Neuronal stem cell (in vitro differentiated cells): ENCODE data around the gene PIAS1.

Experiments
- DNase-seq: peaks from one replicate; pipeline ENCODE4 v3.0.0-alpha.2; 2013; ENCODE audit warnings: low spot score
- H2AFZ ChIP-seq: one replicate; pipeline ENCODE4 v1.6.1; 2013; ENCODE audit warnings: mild to moderate bottlenecking, low read length, inconsistent platforms
- H2AK5ac ChIP-seq: 2 replicates; pipeline ENCODE4 v1.6.1; 2013; ENCODE audit warnings: low read depth, mild to moderate bottlenecking, inconsistent platforms, low read length, moderate library complexity, mixed read lengths
- H2BK120ac ChIP-seq: 2 replicates; pipeline ENCODE4 v1.6.1; 2013; ENCODE audit warnings: low read depth, mild to moderate bottlenecking, inconsistent platforms, low read length, moderate library complexity, mixed read lengths
- H2BK12ac ChIP-seq: one replicate; pipeline ENCODE4 v1.6.1; 2013; ENCODE audit warnings: low read length, inconsistent platforms
- H2BK15ac ChIP-seq: 2 replicates; pipeline ENCODE4 v1.6.1; 2013; ENCODE audit warnings: mild to moderate bottlenecking, low read length, inconsistent platforms, mixed read lengths
- H2BK5ac ChIP-seq: one replicate; pipeline ENCODE4 v1.6.1; 2013; ENCODE audit warnings: inconsistent platforms, mild to moderate bottlenecking, low read length, moderate library complexity
- H3K14ac ChIP-seq: one replicate; pipeline ENCODE4 v1.6.1; 2013; ENCODE audit warnings: low read length, inconsistent platforms
- H3K18ac ChIP-seq: 2 replicates; pipeline ENCODE4 v1.6.1; 2013; ENCODE audit warnings: low read length, inconsistent platforms
- H3K23ac ChIP-seq: 2 replicates; pipeline ENCODE4 v1.6.1; 2013; ENCODE audit warnings: low read depth, mild to moderate bottlenecking, mixed read lengths, low read length, inconsistent platforms; ENCODE audit not compliant: poor library complexity
- H3K27ac ChIP-seq: replicated peaks from 3 replicates; pipeline ENCODE4 v1.5.1; 2013; ENCODE audit warnings: low read length, inconsistent platforms
- H3K27me3 ChIP-seq, 3 experiments: 2 replicates each; pipeline ENCODE4 v1.6.1; 2013; ENCODE audit warnings: low read length in 3 of 3, mild to moderate bottlenecking in 2 of 3, inconsistent platforms in 1 of 3, low read depth in 1 of 3, mixed read lengths in 1 of 3, moderate library complexity in 1 of 3; ENCODE audit not compliant: control insufficient read depth in 3 of 3, insufficient read depth in 3 of 3
- H3K36me3 ChIP-seq, 2 donors: replicated peaks in 1 of 2; 2 replicates each; pipeline ENCODE4 v1.6.1; 2013; ENCODE audit warnings: low read length in 2 of 2; ENCODE audit not compliant: control insufficient read depth in 2 of 2, insufficient read depth in 2 of 2
- H3K4ac ChIP-seq: 2 replicates; pipeline ENCODE4 v1.6.1; 2013; ENCODE audit warnings: inconsistent platforms, mild to moderate bottlenecking, low read length, moderate library complexity
- H3K4me1 ChIP-seq, 2 donors: 1 replicate in 1 of 2; 2 replicates in 1 of 2; pipeline ENCODE4 v1.6.1; 2013; ENCODE audit warnings: low read length in 2 of 2, low read depth in 1 of 2; ENCODE audit not compliant: control insufficient read depth in 2 of 2, insufficient read depth in 1 of 2
- H3K4me2 ChIP-seq: one replicate; pipeline ENCODE4 v1.6.1; 2013; ENCODE audit warnings: mild to moderate bottlenecking, low read length, inconsistent platforms; ENCODE audit not compliant: insufficient read depth, poor library complexity, severe bottlenecking
- H3K4me3 ChIP-seq, 2 donors: 2 replicates each; pipeline ENCODE4 v1.5.1; 2013; ENCODE audit warnings: low read length in 2 of 2, mild to moderate bottlenecking in 2 of 2, inconsistent platforms in 1 of 2, moderate library complexity in 1 of 2
- H3K79me1 ChIP-seq: one replicate; pipeline ENCODE4 v1.6.1; 2013; ENCODE audit warnings: low read depth, mild to moderate bottlenecking, inconsistent platforms, low read length, moderate library complexity
- H3K9ac ChIP-seq: one replicate; pipeline ENCODE4 v1.6.1; 2013; ENCODE audit warnings: mild to moderate bottlenecking, low read depth, low read length, inconsistent platforms; ENCODE audit not compliant: poor library complexity
- H3K9me3 ChIP-seq, 2 donors: replicated peaks in 1 of 2; 2 replicates each; pipeline versions ENCODE3 to v1.6.1; 2013; ENCODE audit warnings: low read length in 2 of 2, mild to moderate bottlenecking in 2 of 2, inconsistent platforms in 1 of 2, low read depth in 1 of 2, mixed read lengths in 1 of 2, moderate library complexity in 1 of 2; ENCODE audit not compliant: control insufficient read depth in 2 of 2, insufficient read depth in 1 of 2
- H4K8ac ChIP-seq: one replicate; pipeline ENCODE4 v1.6.1; 2013; ENCODE audit warnings: low read depth, mild to moderate bottlenecking, inconsistent platforms, low read length, moderate library complexity
- H4K91ac ChIP-seq: one replicate; pipeline ENCODE4 v1.6.1; 2013; ENCODE audit warnings: low read length, low read depth, mild to moderate bottlenecking, inconsistent platforms; ENCODE audit not compliant: poor library complexity
- WGBS, 2 donors: extraction: QIAGEN DNeasy Blood & Tissue Kit; methylation state at CpG; one replicate each; pipeline ENCODE4 v1.1.7; 2013; ENCODE audit warnings: missing lambda C conversion rate in 2 of 2, mixed read lengths in 1 of 2; ENCODE audit not compliant: insufficient read length in 2 of 2, insufficient replicate concordance in 1 of 2; ENCODE audit errors: extremely low coverage in 2 of 2; 5-methylcytosine and 5-hydroxymethylcytosine counted together

PIAS1 gene

GRCh38 chr15:68080783-68081182 lies 26.7 kb downstream of the PIAS1 start:
- Histone ChIP-seq H3K36me3 (peaks cover 0 to under 1% of the 10 kb centered on the region in 2 donors), H3K9me3 (no peaks in the 10 kb centered on the region), H3K27me3 (no peaks in the 10 kb centered on the region), H4K91ac (no peak overlapping the region), H3K9ac (no peak overlapping the region), H3K18ac (no peak overlapping the region), H3K4me1 (peaks cover 2 to 7% of the 10 kb centered on the region in 2 donors), H3K14ac (no peak overlapping the region), H3K4me3 (no peak overlapping the region), H3K4me2 (no peak overlapping the region), H2BK12ac (no peak overlapping the region), H2AK5ac (no peak overlapping the region), H3K27ac (no peak overlapping the region), H2BK120ac (no peak overlapping the region), H2BK15ac (no peak overlapping the region), H3K4ac (no peak overlapping the region), H3K23ac (no peak overlapping the region), H3K79me1 (peaks cover 1% of the 10 kb centered on the region), H4K8ac (no peak overlapping the region), H2BK5ac (no peak overlapping the region), H2AFZ (no peak overlapping the region)
- DNase-seq: no peak
- WGBS, 2 donors: no CpG with 5 or more reads among the region's 3 CpGs

GRCh38 chr15:68081869-68082505 lies 27.9 kb downstream of the PIAS1 start:
- Histone ChIP-seq H3K4ac (no peak overlapping the region), H2AK5ac (no peak overlapping the region), H3K4me1 (peaks cover 2 to 7% of the 10 kb centered on the region in 2 donors), H3K23ac (no peak overlapping the region), H4K91ac (no peak overlapping the region), H3K9ac (no peak overlapping the region), H3K18ac (no peak overlapping the region), H3K4me2 (no peak overlapping the region), H3K79me1 (no peaks in the 10 kb centered on the region), H3K4me3 (no peak overlapping the region), H3K9me3 (no peaks in the 10 kb centered on the region), H2BK120ac (no peak overlapping the region), H2BK12ac (no peak overlapping the region), H3K14ac (no peak overlapping the region), H3K27ac (peak overlapping the region; percentile 5), H3K36me3 (peaks cover 4 to 11% of the 10 kb centered on the region in 2 donors), H2BK15ac (no peak overlapping the region), H2AFZ (no peak overlapping the region), H4K8ac (no peak overlapping the region), H3K27me3 (no peaks in the 10 kb centered on the region), H2BK5ac (no peak overlapping the region)
- no peak for DNase-seq
- WGBS, 2 donors: no CpG with 5 or more reads among the region's 4 CpGs

- Histone ChIP-seq H3K18ac (no peak overlapping the region), H2BK15ac (no peak overlapping the region), H3K9me3 (no peaks in the 10 kb centered on the region), H3K4me3 (no peak overlapping the region), H3K14ac (no peak overlapping the region), H3K23ac (no peak overlapping the region), H3K36me3 (peaks cover 4 to 19% of the 10 kb centered on the region in 2 donors), H2BK120ac (no peak overlapping the region), H3K27me3 (no peaks in the 10 kb centered on the region), H3K9ac (no peak overlapping the region), H4K91ac (no peak overlapping the region), H4K8ac (no peak overlapping the region), H2BK5ac (no peak overlapping the region), H3K4ac (no peak overlapping the region), H3K79me1 (no peaks in the 10 kb centered on the region), H3K4me2 (no peak overlapping the region), H3K4me1 (peaks cover 2 to 6% of the 10 kb centered on the region in 2 donors), H2AFZ (no peak overlapping the region), H3K27ac (no peak overlapping the region), H2BK12ac (no peak overlapping the region), H2AK5ac (no peak overlapping the region)
- DNase-seq: no peak
- no CpG with 5 or more reads among the region's 3 CpGs for WGBS, 2 donors
These were observed 28.6 kb downstream of the PIAS1 start for GRCh38 chr15:68082735-68083134.

- H3K27me3 ChIP-seq: no peaks in the 10 kb centered on the region
- no peak overlapping the region for H3K14ac ChIP-seq
- no peak overlapping the region for H2AFZ ChIP-seq
- H4K91ac ChIP-seq: no peak overlapping the region
- H3K18ac ChIP-seq: no peak overlapping the region
- H3K79me1 ChIP-seq: no peaks in the 10 kb centered on the region
- no peak overlapping the region for H3K23ac ChIP-seq
- no peak for DNase-seq
- H3K4me1 ChIP-seq: peaks cover 2 to 6% of the 10 kb centered on the region in 2 donors
- H2BK5ac ChIP-seq: no peak overlapping the region
- H2BK12ac ChIP-seq: no peak overlapping the region
- H2AK5ac ChIP-seq: no peak overlapping the region
- H3K27ac ChIP-seq: no peak overlapping the region
- H3K9me3 ChIP-seq: no peaks in the 10 kb centered on the region
- no peak overlapping the region for H3K4me3 ChIP-seq
- H3K4ac ChIP-seq: no peak overlapping the region
- H3K9ac ChIP-seq: no peak overlapping the region
- H4K8ac ChIP-seq: no peak overlapping the region
- no peak overlapping the region for H2BK15ac ChIP-seq
- H3K36me3 ChIP-seq: peaks cover 4 to 26% of the 10 kb centered on the region in 2 donors
- no peak overlapping the region for H3K4me2 ChIP-seq
- WGBS, 2 donors: no CpG with 5 or more reads among the region's 4 CpGs
- H2BK120ac ChIP-seq: no peak overlapping the region
These were observed 29.3 kb downstream of the PIAS1 start for GRCh38 chr15:68083463-68083862.
